DND-41 (cell line): ENCODE results near the gene DNAJC4.

ENCODE experiments used
- EZH2 ChIP-seq: IDR thresholded peaks from 3 replicates; pipeline ENCODE4 v1.6.1; 2012; ENCODE audit warnings: borderline replicate concordance, low read depth, mild to moderate bottlenecking, moderate library complexity, low read length, inconsistent platforms; ENCODE audit not compliant: severe bottlenecking
- TF ChIP-seq, protein P1 (sequence below): IDR thresholded peaks from 2 replicates; pipeline ENCODE4 v1.5.1; 2012; ENCODE audit warnings: borderline replicate concordance, low read length, moderate library complexity, mild to moderate bottlenecking; ENCODE audit not compliant: poor library complexity, severe bottlenecking; ENCODE audit errors: extremely low read depth

- TF ChIP-seq EZH2: no peak
- TF ChIP-seq, protein P1, sequence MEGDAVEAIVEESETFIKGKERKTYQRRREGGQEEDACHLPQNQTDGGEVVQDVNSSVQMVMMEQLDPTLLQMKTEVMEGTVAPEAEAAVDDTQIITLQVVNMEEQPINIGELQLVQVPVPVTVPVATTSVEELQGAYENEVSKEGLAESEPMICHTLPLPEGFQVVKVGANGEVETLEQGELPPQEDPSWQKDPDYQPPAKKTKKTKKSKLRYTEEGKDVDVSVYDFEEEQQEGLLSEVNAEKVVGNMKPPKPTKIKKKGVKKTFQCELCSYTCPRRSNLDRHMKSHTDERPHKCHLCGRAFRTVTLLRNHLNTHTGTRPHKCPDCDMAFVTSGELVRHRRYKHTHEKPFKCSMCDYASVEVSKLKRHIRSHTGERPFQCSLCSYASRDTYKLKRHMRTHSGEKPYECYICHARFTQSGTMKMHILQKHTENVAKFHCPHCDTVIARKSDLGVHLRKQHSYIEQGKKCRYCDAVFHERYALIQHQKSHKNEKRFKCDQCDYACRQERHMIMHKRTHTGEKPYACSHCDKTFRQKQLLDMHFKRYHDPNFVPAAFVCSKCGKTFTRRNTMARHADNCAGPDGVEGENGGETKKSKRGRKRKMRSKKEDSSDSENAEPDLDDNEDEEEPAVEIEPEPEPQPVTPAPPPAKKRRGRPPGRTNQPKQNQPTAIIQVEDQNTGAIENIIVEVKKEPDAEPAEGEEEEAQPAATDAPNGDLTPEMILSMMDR: no peak
Observed at GRCh38 chr11:64245797-64246620, 15.7 kb downstream of the DNAJC4 start.
